GM12873 (cell line): Measurements from ENCODE around the gene HSD3B2.

Experiments used
- TF ChIP-seq, protein P1 (sequence below): IDR thresholded peaks from 2 replicates; pipeline ENCODE4 v1.5.1; 2012; ENCODE audit warnings: low read depth, mild to moderate bottlenecking, moderate library complexity, low read length, control low read depth; ENCODE audit not compliant: insufficient read depth; ENCODE audit errors: missing control alignments

The HSD3B2 gene

DNA sequence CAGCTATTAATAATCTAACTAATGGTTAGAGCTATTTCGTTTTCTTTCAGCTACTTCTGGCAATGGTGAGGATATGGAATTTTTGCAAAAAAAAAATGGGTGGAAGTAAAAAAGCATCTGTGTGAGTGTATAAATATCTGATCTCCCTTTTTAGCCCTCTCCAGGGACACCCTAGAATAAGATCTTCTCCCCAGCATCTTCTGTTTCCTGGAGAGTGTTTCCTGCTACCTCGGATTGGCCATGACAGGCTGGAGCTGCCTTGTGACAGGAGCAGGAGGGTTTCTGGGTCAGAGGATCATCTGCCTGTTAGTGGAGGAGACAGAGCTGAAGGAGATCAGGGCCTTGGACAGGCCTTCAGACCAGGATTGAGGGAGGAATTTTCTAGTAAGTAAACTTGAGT, 23.8 kb downstream of the HSD3B2 start:
- TF ChIP-seq, protein P1, sequence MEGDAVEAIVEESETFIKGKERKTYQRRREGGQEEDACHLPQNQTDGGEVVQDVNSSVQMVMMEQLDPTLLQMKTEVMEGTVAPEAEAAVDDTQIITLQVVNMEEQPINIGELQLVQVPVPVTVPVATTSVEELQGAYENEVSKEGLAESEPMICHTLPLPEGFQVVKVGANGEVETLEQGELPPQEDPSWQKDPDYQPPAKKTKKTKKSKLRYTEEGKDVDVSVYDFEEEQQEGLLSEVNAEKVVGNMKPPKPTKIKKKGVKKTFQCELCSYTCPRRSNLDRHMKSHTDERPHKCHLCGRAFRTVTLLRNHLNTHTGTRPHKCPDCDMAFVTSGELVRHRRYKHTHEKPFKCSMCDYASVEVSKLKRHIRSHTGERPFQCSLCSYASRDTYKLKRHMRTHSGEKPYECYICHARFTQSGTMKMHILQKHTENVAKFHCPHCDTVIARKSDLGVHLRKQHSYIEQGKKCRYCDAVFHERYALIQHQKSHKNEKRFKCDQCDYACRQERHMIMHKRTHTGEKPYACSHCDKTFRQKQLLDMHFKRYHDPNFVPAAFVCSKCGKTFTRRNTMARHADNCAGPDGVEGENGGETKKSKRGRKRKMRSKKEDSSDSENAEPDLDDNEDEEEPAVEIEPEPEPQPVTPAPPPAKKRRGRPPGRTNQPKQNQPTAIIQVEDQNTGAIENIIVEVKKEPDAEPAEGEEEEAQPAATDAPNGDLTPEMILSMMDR, result no peak

DNA sequence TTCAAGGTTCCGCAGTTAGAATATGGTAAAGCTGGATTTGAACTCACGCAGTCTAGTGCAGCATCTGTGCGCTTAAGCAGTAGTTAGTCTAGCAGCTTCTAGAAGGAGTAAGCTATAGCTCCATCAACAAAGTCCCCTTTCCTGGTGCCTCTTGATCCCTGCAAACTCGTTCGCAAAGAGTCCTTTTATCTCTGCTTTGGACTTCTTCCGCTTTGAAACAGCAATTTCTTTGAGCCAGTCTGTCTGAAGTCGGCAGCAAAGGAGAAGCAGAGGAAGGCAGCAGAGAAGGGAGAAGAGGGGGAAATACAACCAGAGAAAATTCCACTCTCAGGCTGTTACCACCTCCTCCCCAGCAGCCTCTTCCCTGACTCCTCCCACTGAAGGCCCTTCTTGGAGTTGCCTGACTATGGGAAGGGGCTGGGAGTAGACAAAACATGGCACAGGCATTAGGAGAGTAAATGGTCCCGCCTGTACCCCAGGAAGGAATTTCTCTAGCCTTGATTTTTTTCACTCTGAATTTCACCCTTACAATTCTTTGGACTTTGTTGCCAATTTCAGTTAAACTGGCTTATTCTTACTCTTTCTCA, 25.9 kb downstream of the HSD3B2 start:
- TF ChIP-seq, protein P1, result no peak

DNA sequence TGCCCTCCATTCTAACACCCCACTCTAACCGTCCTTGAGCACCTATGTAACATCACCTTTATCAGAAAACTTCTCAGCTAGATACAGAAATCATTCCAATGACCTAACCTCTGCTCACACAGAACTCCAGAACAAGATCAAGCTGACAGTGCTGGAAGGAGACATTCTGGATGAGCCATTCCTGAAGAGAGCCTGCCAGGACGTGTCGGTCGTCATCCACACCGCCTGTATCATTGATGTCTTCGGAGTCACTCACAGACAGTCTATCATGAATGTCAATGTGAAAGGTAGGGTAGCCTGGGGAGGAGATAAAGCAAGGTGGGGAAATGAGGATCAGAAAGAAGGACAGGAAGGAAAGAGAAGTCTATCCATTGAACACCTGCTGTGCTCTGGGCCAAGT, 27.8 kb downstream of the HSD3B2 start:
- TF ChIP-seq, protein P1, result no peak

DNA sequence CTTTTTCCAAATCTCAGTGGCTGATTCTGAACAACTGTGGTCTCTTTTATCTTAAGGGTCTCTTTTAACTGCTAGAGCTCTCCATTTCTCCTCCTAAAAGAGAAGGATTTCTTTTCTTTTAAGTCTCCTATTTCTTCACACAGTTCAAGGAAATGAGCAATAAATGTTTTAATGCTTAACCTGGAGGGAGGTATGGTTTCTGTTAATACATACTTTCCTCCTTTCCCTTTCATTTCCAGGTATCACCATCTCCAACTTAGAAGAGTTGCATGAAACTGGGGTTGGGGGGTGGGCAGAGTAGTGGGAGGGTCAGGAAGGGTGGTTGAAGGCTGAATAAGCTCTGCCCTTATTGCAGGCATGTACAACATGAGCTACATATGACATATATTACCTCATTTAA, 31.4 kb downstream of the HSD3B2 start:
- TF ChIP-seq, protein P1, result no peak

DNA sequence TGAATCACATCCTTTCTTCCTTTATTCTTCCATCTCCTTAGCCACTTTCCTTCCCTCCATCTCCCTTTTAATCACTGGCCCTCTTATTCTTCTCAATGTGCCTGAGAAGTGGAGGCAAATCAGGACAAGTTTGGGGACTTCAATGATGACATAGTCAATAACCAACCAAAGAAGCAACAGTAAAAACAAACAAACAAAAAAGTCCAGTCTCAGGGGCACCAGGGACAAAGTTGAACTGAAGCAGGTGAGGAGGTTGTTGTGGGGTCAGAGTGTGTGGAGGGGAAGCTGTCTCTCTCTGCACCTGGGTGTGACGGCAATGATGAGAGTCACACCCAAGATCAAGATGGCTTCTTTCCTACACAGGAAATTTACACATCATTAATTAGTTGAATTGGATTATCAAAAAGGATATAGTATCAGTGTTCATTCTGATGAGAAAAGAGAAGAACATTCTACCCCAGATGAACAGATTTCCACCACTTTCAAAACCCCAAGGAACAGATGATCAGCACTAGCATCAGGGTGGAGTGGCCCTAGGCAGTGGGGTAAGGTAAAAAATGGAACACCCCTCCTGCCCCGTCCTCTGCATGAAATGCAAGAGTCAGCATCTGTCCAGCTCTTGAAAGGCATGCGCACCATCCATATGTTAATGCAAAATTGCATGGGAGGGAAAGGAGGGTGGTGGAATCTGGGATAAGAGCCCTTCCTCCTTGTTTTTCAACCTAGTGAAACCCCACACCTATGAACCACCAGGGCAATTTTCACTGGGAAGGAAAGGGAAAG, 32.6 kb downstream of the HSD3B2 start:
- TF ChIP-seq, protein P1, result no peak

DNA sequence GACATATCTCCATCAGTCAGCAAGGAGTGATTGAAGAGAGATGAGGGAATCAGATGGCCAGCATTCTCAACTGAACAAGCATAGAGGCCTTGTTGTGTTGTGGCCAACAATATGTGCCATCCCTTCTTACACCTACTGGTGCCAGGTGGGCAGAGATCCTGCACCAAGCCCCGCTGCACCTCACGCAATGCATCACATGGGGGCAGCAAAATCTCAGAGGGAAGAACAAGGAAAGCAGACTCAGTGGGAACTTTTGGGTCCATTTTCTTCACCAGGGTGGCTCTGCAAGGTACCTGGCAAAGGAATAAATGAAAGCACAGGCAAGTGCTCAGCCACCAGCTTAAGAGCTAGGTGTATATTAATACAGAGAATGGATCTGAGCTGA, 33.2 kb downstream of the HSD3B2 start:
- TF ChIP-seq, protein P1, result peak; percentile 18

DNA sequence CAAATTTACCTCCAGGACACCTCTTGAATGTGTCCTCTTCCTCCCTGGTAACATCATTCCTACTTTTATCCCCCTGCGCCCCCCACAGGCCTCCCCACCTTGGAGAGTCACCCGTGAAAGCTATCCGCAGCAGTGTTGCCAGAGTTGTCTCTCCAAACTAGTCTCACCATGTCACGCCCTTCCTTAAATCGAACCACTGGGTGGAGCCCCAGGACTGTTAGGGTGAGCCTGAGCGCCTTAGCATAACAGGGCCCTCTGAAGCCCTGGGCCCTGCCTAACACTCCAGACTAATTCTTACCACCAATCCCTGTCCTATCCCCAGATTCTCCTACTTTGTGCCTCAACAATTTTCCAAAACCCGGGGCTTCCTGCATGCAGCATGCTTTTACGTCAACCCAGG, 35.0 kb downstream of the HSD3B2 start:
- TF ChIP-seq, protein P1, result no peak
